HL-60 (cell line): ENCODE results near the gene GUCY1B1.

Experiments
- POLR2AphosphoS5 ChIP-seq: IDR thresholded peaks from 2 replicates; pipeline ENCODE4 v1.6.1; 2012; ENCODE audit warnings: low read depth
- SPI1 ChIP-seq: IDR thresholded peaks from 2 replicates; pipeline ENCODE4 v1.6.1; 2012; ENCODE audit warnings: low read depth, mild to moderate bottlenecking, borderline replicate concordance
- TF ChIP-seq, protein P1 (sequence below): IDR thresholded peaks from one replicate; pipeline ENCODE4 v1.5.1; 2011; ENCODE audit warnings: low read length, control low read depth, inconsistent platforms; ENCODE audit not compliant: insufficient read depth
- TF ChIP-seq, protein P2 (sequence below): IDR thresholded peaks from 2 replicates; pipeline ENCODE4 v1.6.1; 2012; ENCODE audit warnings: low read depth; ENCODE audit not compliant: insufficient replicate concordance

DNA sequence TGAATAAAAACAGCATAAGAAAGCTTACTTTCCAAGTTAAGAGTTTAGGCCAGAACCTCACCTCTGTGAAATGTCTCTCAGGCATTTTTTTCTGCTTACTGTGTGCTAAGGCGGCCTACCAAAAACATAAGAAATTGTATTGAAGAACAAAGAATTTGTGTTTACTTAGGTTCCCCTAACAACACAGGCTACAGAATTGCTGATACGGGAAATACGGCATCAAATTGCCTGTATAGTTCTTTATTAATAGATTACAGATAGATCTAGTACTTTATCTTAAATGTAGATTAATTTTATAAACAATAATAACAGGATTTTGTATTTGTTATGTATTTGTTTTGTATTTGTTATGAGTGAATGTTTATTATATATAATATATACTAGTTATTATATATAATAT lies 94.4 kb downstream of the GUCY1B1 start:
- TF ChIP-seq, protein P1, sequence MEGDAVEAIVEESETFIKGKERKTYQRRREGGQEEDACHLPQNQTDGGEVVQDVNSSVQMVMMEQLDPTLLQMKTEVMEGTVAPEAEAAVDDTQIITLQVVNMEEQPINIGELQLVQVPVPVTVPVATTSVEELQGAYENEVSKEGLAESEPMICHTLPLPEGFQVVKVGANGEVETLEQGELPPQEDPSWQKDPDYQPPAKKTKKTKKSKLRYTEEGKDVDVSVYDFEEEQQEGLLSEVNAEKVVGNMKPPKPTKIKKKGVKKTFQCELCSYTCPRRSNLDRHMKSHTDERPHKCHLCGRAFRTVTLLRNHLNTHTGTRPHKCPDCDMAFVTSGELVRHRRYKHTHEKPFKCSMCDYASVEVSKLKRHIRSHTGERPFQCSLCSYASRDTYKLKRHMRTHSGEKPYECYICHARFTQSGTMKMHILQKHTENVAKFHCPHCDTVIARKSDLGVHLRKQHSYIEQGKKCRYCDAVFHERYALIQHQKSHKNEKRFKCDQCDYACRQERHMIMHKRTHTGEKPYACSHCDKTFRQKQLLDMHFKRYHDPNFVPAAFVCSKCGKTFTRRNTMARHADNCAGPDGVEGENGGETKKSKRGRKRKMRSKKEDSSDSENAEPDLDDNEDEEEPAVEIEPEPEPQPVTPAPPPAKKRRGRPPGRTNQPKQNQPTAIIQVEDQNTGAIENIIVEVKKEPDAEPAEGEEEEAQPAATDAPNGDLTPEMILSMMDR, result no peak
- TF ChIP-seq SPI1, result no peak
- TF ChIP-seq POLR2AphosphoS5, result no peak
- TF ChIP-seq, protein P2, sequence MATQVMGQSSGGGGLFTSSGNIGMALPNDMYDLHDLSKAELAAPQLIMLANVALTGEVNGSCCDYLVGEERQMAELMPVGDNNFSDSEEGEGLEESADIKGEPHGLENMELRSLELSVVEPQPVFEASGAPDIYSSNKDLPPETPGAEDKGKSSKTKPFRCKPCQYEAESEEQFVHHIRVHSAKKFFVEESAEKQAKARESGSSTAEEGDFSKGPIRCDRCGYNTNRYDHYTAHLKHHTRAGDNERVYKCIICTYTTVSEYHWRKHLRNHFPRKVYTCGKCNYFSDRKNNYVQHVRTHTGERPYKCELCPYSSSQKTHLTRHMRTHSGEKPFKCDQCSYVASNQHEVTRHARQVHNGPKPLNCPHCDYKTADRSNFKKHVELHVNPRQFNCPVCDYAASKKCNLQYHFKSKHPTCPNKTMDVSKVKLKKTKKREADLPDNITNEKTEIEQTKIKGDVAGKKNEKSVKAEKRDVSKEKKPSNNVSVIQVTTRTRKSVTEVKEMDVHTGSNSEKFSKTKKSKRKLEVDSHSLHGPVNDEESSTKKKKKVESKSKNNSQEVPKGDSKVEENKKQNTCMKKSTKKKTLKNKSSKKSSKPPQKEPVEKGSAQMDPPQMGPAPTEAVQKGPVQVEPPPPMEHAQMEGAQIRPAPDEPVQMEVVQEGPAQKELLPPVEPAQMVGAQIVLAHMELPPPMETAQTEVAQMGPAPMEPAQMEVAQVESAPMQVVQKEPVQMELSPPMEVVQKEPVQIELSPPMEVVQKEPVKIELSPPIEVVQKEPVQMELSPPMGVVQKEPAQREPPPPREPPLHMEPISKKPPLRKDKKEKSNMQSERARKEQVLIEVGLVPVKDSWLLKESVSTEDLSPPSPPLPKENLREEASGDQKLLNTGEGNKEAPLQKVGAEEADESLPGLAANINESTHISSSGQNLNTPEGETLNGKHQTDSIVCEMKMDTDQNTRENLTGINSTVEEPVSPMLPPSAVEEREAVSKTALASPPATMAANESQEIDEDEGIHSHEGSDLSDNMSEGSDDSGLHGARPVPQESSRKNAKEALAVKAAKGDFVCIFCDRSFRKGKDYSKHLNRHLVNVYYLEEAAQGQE, result no peak
